Aorta (tissue), 5 donors: ENCODE results near the gene ETV1. TPM values are rescaled to one million over a fixed set of nuclear protein-coding genes. Genes with fewer than 3 reads are reported as not detected.
A peak's percentile ranks its signal among the peaks of the same experiment; 100 is the strongest.
"Not testable (repeated sequence)": the region's sequence is repeated elsewhere in the genome, so short reads cannot be mapped to it uniquely, and the experiment has no call there.

Experiments
- ATAC-seq: fragments of 200-7000 bp; cut with Tn5 transposase; one replicate; pipeline ENCODE4 v1.9.1; 2022; ENCODE audit warnings: moderate library complexity; ENCODE audit not compliant: low FRiP score
- DNase-seq, 2 donors: peaks; one replicate each; pipeline ENCODE4 v3.0.0-alpha.2; 2020
- H3K27ac ChIP-seq, 2 donors: one replicate each; pipeline ENCODE4 v1.5.1; 2013; ENCODE audit warnings: low read length in 2 of 2, mild to moderate bottlenecking in 2 of 2, moderate library complexity in 2 of 2, control low read depth in 1 of 2, inconsistent platforms in 1 of 2, low read depth in 1 of 2
- H3K27me3 ChIP-seq, 2 donors: one replicate each; pipeline ENCODE4 v1.6.1; 2013; ENCODE audit warnings: control low read depth in 1 of 2, low read length in 1 of 2, mild to moderate bottlenecking in 1 of 2, moderate library complexity in 1 of 2; ENCODE audit not compliant: insufficient read depth in 2 of 2, control insufficient read depth in 1 of 2
- H3K36me3 ChIP-seq, 2 donors: one replicate each; pipeline ENCODE4 v1.6.1; 2013; ENCODE audit warnings: control low read depth in 1 of 2, low read length in 1 of 2, mild to moderate bottlenecking in 1 of 2; ENCODE audit not compliant: insufficient read depth in 2 of 2, control insufficient read depth in 1 of 2
- H3K4me1 ChIP-seq, 2 donors: one replicate each; pipeline ENCODE4 v1.6.1; 2013; ENCODE audit warnings: low read length in 2 of 2, control low read depth in 1 of 2, mild to moderate bottlenecking in 1 of 2, moderate library complexity in 1 of 2; ENCODE audit not compliant: insufficient read depth in 2 of 2, control insufficient read depth in 1 of 2
- H3K4me3 ChIP-seq, 2 donors: one replicate each; pipeline ENCODE4 v1.5.1; 2013; ENCODE audit warnings: low read length in 2 of 2, control low read depth in 1 of 2, mild to moderate bottlenecking in 1 of 2
- H3K9me3 ChIP-seq: one replicate; pipeline ENCODE4 v1.6.1; 2013; ENCODE audit warnings: mild to moderate bottlenecking, low read length; ENCODE audit not compliant: control insufficient read depth
- WGBS, 2 donors: extraction: QIAGEN DNeasy Blood & Tissue Kit; methylation state at CpG; one replicate each; pipeline ENCODE4 v1.1.7; 2013; 5-methylcytosine and 5-hydroxymethylcytosine counted together
- intact Hi-C, 2 donors: fragments of 100-400 bp; cut with DNase I; formaldehyde crosslinking; loops; one replicate each; pipeline versions ENCODE4 v1.14.2 to v1.15.0; 2022
- polyA plus RNA-seq, 2 donors: library from polyadenylated mRNA; stranded (reverse); fragments of 200-250 nt; gene quantifications; one replicate each; pipeline ENCODE4 v1.2.3, GENCODE V29; 2013
- total RNA-seq, 2 donors: library from RNA; stranded (reverse); fragmentation: NEBNext Ultra II Directional; extraction: Animal tissue kit (Norgen Biotek cat#: 25700); gene quantifications; one replicate each; pipeline ENCODE4 v1.2.1, GENCODE V29; 2021
- donor health status: healthy with polysubstance abuse.
- donor health status: Bipolar disorder and iron deficiency.
- donor health status: DM: no; HTN: no; CAD: no.
- donor health status: DM: no; HTN: no; CAD: no.
- donor health status: DM: yes; HTN: yes; CAD: no.

ETV1 gene
- total and polyA plus RNA-seq, 4 donors, result 6.5 to 15.1 (median 8.4) TPM

- H3K4me1 ChIP-seq, result peaks cover 0 to 3% of the 10 kb centered on the region in 2 donors
- ATAC-seq (no peak), DNase-seq (no peak)
- H3K27ac ChIP-seq, result no peak overlapping the region
- WGBS, 2 donors, result 98 to 99% methylated on average over 2 of the region's 2 CpGs
- intact Hi-C loops, result no loop called here
- H3K9me3 ChIP-seq, result no peaks in the 10 kb centered on the region
- H3K27me3 ChIP-seq, result no peaks in the 10 kb centered on the region
- no peak overlapping the region for H3K4me3 ChIP-seq
- no peaks in the 10 kb centered on the region for H3K36me3 ChIP-seq
These were observed 57.3 kb downstream of the ETV1 start for GRCh38 chr7:13932131-13932530.

DNA sequence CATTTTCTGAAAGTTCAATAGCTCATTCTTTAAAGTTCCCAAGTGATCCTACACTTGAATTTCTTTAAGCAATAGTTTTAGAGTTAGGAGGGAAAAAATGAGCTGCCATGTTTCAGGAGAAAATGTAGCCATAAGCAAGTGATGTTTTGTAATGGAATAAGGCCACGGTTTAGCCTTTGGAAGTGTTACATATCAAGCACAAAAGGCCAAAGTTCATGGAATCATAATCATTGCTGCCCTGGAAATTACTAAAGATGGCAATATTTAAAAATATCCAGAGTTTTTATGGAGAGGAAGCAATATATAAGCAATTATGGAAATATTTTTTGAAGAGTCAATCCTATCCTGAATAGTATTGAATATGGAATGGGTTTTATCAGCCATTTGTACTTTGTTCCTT lies 68.4 kb downstream of the ETV1 start:
- H3K27me3 ChIP-seq, result no peaks in the 10 kb centered on the region
- no peaks in the 10 kb centered on the region for H3K36me3 ChIP-seq
- 76 to 87% methylated on average over 1 of the region's 1 CpG for WGBS, 2 donors
- intact Hi-C loops, result no loop called here
- no peak overlapping the region for H3K4me3 ChIP-seq
- H3K4me1 ChIP-seq, result peaks cover 0 to 2% of the 10 kb centered on the region in 2 donors
- ATAC-seq (no peak), DNase-seq (no peak)
- no peak overlapping the region for H3K27ac ChIP-seq
- H3K9me3 ChIP-seq, result no peaks in the 10 kb centered on the region

GRCh38 chr7:13920053-13920697 lies 69.3 kb downstream of the ETV1 start:
- intact Hi-C loops, result no loop called here
- DNase-seq (no peak), ATAC-seq (peak; percentile 65)
- H3K27ac ChIP-seq, result no peak overlapping the region
- peaks cover 0 to 2% of the 10 kb centered on the region in 2 donors for H3K4me1 ChIP-seq
- no peak overlapping the region for H3K4me3 ChIP-seq
- no peaks in the 10 kb centered on the region for H3K36me3 ChIP-seq
- no peaks in the 10 kb centered on the region for H3K27me3 ChIP-seq
- 9 to 13% methylated on average over 1 of the region's 1 CpG for WGBS, 2 donors
- no peaks in the 10 kb centered on the region for H3K9me3 ChIP-seq

GRCh38 chr7:13918333-13918732 lies 71.1 kb downstream of the ETV1 start:
- intact Hi-C loops, H3K9me3 ChIP-seq, H3K27ac ChIP-seq, DNase-seq, H3K4me1 ChIP-seq, H3K27me3 ChIP-seq, ATAC-seq, H3K36me3 ChIP-seq, H3K4me3 ChIP-seq: not testable (repeated sequence)
- WGBS, 2 donors, result 92 to 98% methylated on average over 3 of the region's 3 CpGs

- H3K27ac ChIP-seq, H3K9me3 ChIP-seq, intact Hi-C loops, H3K36me3 ChIP-seq, ATAC-seq, DNase-seq, H3K4me3 ChIP-seq, H3K27me3 ChIP-seq, H3K4me1 ChIP-seq: not testable (repeated sequence)
- 84 to 87% methylated on average over 7 of the region's 7 CpGs for WGBS, 2 donors
These were observed 72.4 kb downstream of the ETV1 start for GRCh38 chr7:13917103-13917502.

DNA sequence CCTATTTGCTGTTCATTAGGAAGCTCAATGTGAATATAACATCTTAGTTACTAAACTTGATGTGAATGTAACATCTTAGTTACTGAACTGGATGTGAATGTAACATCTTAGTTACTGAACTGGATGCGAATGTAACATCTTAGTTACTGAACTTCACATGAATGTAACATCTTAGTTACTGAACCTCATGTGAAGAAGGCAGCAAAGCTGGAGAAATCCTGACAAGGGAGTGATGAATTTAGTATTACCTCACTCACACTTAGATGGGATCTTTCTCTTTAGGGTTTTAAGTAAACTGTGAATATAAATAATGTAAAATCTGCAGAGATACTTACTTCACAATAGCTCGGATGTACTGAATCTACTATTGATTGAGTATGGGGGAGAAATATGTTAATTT lies 73.6 kb downstream of the ETV1 start:
- 35 to 36% methylated on average over 2 of the region's 2 CpGs for WGBS, 2 donors
- H3K9me3 ChIP-seq, result no peaks in the 10 kb centered on the region
- H3K4me1 ChIP-seq, result peaks cover 0 to 4% of the 10 kb centered on the region in 2 donors
- no peak overlapping the region for H3K4me3 ChIP-seq
- no peaks in the 10 kb centered on the region for H3K27me3 ChIP-seq
- intact Hi-C loops, result no loop called here
- no peak overlapping the region for H3K27ac ChIP-seq
- no peaks in the 10 kb centered on the region for H3K36me3 ChIP-seq
- ATAC-seq (no peak), DNase-seq (no peak)

GRCh38 chr7:13912715-13913278 lies 76.7 kb downstream of the ETV1 start:
- intact Hi-C loops, result no loop called here
- no peaks in the 10 kb centered on the region for H3K27me3 ChIP-seq
- no peak overlapping the region for H3K27ac ChIP-seq
- 49 to 57% methylated on average over 4 of the region's 4 CpGs for WGBS, 2 donors
- ATAC-seq (no peak), DNase-seq (no peak)
- no peak overlapping the region for H3K4me3 ChIP-seq
- H3K9me3 ChIP-seq, result no peaks in the 10 kb centered on the region
- peaks cover 0 to 1% of the 10 kb centered on the region in 2 donors for H3K4me1 ChIP-seq
- H3K36me3 ChIP-seq, result no peaks in the 10 kb centered on the region

DNA sequence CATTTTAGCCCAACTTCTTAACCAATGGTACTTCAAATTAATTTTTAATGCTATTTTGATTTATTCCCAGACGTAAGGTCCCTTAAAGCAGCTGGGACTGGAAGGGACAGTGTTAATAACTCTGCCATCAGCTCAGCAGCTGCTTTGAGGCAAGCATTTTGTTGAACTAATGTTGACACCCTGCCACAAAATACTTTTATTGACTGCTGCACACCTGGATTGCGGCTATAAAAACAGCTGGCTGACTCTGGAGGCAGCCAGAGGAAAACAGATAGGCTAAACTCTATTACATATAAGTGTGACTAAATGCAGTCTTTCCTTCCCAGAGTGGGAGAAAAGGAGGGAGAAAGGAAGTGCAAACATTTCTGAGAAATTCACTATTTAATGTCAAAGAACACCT lies 77.6 kb downstream of the ETV1 start:
- DNase-seq, result no peak
- no peak overlapping the region for H3K4me3 ChIP-seq
- 71 to 77% methylated on average over 2 of the region's 2 CpGs for WGBS, 2 donors
- no peak for ATAC-seq
- intact Hi-C loops, result no loop called here
- no peaks in the 10 kb centered on the region for H3K27me3 ChIP-seq
- H3K9me3 ChIP-seq, result no peaks in the 10 kb centered on the region
- no peak overlapping the region for H3K27ac ChIP-seq
- peaks cover 0 to 1% of the 10 kb centered on the region in 2 donors for H3K4me1 ChIP-seq
- H3K36me3 ChIP-seq, result no peaks in the 10 kb centered on the region

- no peak for ATAC-seq
- H3K36me3 ChIP-seq, result no peaks in the 10 kb centered on the region
- no peak overlapping the region for H3K4me3 ChIP-seq
- H3K4me1 ChIP-seq, result peaks cover 0 to 1% of the 10 kb centered on the region in 2 donors
- no peak for DNase-seq
- 85% methylated on average over 8 of the region's 8 CpGs for WGBS, 2 donors
- H3K27ac ChIP-seq, result no peak overlapping the region
- H3K9me3 ChIP-seq, result no peaks in the 10 kb centered on the region
- H3K27me3 ChIP-seq, result no peaks in the 10 kb centered on the region
- intact Hi-C loops, result no loop called here
These were observed 78.5 kb downstream of the ETV1 start for GRCh38 chr7:13910805-13911551.
